CD8-positive, alpha-beta memory T cell (primary cell): ENCODE data around the gene TTC12. TPM values are rescaled to one million over a fixed set of nuclear protein-coding genes. Genes with fewer than 3 reads are reported as not detected.

Experiments used
- CTCF ChIA-PET: fragments of 350-600 bp; sonication (Branson Sonifier 250); formaldehyde crosslinking; loops from one replicate; lab custom pipeline; 2021; ENCODE audit warnings: antibody characterized with exemption; lab: Charles Lee
- POLR2A ChIA-PET: fragments of 350-600 bp; sonication (Branson Sonifier 250); formaldehyde crosslinking; loops from one replicate; lab custom pipeline; 2021; ENCODE audit warnings: antibody characterized with exemption; lab: Charles Lee
- DNase-seq, 5 donors: peaks; one replicate each; pipeline versions ENCODE4 v3.0.0 to v3.0.0-alpha.2; 2020 to 2022; ENCODE audit warnings: mixed read lengths in 1 of 5
- H3K27ac ChIP-seq: one replicate; pipeline ENCODE4 v1.7.0; 2013; ENCODE audit warnings: low read depth, mild to moderate bottlenecking, low read length, moderate library complexity
- H3K27me3 ChIP-seq: 2 replicates; pipeline ENCODE4 v1.7.0; 2013; ENCODE audit warnings: low read length, mild to moderate bottlenecking; ENCODE audit not compliant: insufficient read depth, poor library complexity, severe bottlenecking
- H3K36me3 ChIP-seq: 2 replicates; pipeline ENCODE4 v1.7.0; 2013; ENCODE audit warnings: mild to moderate bottlenecking, low read length, moderate library complexity; ENCODE audit not compliant: insufficient read depth
- H3K4me1 ChIP-seq: 2 replicates; pipeline ENCODE4 v1.7.0; 2013; ENCODE audit warnings: mild to moderate bottlenecking, low read length, moderate library complexity; ENCODE audit not compliant: insufficient read depth
- H3K4me3 ChIP-seq: 2 replicates; pipeline ENCODE4 v1.7.0; 2013; ENCODE audit warnings: mild to moderate bottlenecking, low read length
- H3K9me3 ChIP-seq: 2 replicates; pipeline ENCODE4 v1.7.0; 2013; ENCODE audit warnings: mild to moderate bottlenecking, low read length
- H3K27ac Mint-ChIP-seq, 8 donors: one replicate each; pipeline ENCODE4 v1.8.0; 2020 to 2021; ENCODE audit warnings: mixed read lengths in 8 of 8, mild to moderate bottlenecking in 6 of 8, inconsistent platforms in 3 of 8, moderate library complexity in 3 of 8
- H3K27me3 Mint-ChIP-seq, 2 donors: one replicate each; pipeline ENCODE4 v1.8.0; 2020 to 2021; ENCODE audit warnings: mixed read lengths in 2 of 2, mild to moderate bottlenecking in 1 of 2, moderate library complexity in 1 of 2
- H3K36me3 Mint-ChIP-seq, 3 donors: one replicate each; pipeline ENCODE4 v1.8.0; 2020 to 2021; ENCODE audit warnings: mixed read lengths in 3 of 3, inconsistent platforms in 1 of 3, mild to moderate bottlenecking in 1 of 3
- H3K4me1 Mint-ChIP-seq, 3 donors: one replicate each; pipeline ENCODE4 v1.8.0; 2020 to 2021; ENCODE audit warnings: mixed read lengths in 3 of 3, inconsistent platforms in 1 of 3, mild to moderate bottlenecking in 1 of 3
- H3K4me3 Mint-ChIP-seq, 7 donors: one replicate each; pipeline ENCODE4 v1.8.0; 2020 to 2021; ENCODE audit warnings: mixed read lengths in 7 of 7, mild to moderate bottlenecking in 6 of 7, moderate library complexity in 4 of 7, inconsistent platforms in 2 of 7
- H3K9me3 Mint-ChIP-seq, 5 donors: one replicate each; pipeline ENCODE4 v1.8.0; 2020 to 2022; ENCODE audit warnings: mixed read lengths in 5 of 5, mild to moderate bottlenecking in 3 of 5, moderate library complexity in 2 of 5, inconsistent platforms in 1 of 5
- polyA plus RNA-seq: library from polyadenylated mRNA; unstranded; fragments of 300-500 nt; fragmentation: Illumina TruSeq; gene quantifications from one replicate; pipeline ENCODE4 v1.2.3, GENCODE V29; 2021
- total RNA-seq, 2 experiments: library from RNA; stranded (reverse); gene quantifications; one replicate each; pipeline ENCODE4 v1.2.3, GENCODE V29; 2021

TTC12 gene
- total and polyA plus RNA-seq, 3 experiments from 2014 or later = 7.2 to 21.9 (median 20.3) TPM

GRCh38 chr11:113415343-113415742 lies 101.0 kb downstream of the TTC12 start:
- POLR2A ChIA-PET = no interaction called here
- Mint-ChIP-seq H3K27ac (no peak overlapping the region), H3K9me3 (no peaks in the 10 kb centered on the region), H3K27me3 (peaks cover 6 to 18% of the 10 kb centered on the region in 2 donors), H3K36me3 (no peaks in the 10 kb centered on the region), H3K4me1 (no peaks in the 10 kb centered on the region), H3K4me3 (no peak overlapping the region)
- Histone ChIP-seq H3K27me3 (no peaks in the 10 kb centered on the region), H3K4me3 (no peak overlapping the region), H3K36me3 (no peaks in the 10 kb centered on the region), H3K4me1 (no peaks in the 10 kb centered on the region), H3K27ac (no peak overlapping the region), H3K9me3 (no peaks in the 10 kb centered on the region)
- CTCF ChIA-PET = no interaction called here
- no peak for DNase-seq

Other genes starting within 250 kb of the TTC12 start
- gene ANKK1, start 73.2 kb downstream of the TTC12 start, total RNA-seq = under 1 TPM; 0.42 to 0.57 TPM
- gene ANKK1, start 73.2 kb downstream of the TTC12 start, polyA plus RNA-seq = 0.08 TPM
- gene DRD2, start 160.8 kb downstream of the TTC12 start, total RNA-seq = not detected
- gene DRD2, start 160.8 kb downstream of the TTC12 start, polyA plus RNA-seq = not detected